ENCODE results near the gene RFNG. TPM values are rescaled to one million over a fixed set of nuclear protein-coding genes. Genes with fewer than 3 reads are reported as not detected.

RFNG gene
- total RNA-seq, 1 experiment from 2014 or later = 40.4 TPM

DNA sequence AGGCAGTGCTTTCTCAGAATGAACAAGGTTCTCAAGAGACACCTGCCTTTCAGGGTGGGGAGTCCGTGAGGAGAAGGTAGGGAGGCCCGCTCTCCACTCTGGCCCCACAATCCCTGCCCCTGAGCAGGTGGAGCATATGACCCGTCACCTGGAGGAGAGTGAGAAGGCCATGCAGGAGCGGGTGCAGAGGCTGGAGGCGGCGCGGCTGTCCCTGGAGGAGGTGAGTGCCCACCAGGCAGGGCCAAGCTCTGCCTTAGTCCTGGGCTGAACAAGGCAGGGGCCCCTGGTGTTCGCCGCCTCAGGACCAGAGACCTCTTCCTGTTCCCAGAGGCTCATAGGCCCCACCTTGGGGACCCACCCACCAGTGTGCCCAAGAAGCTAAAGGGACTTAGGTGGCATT is 22.6 kb downstream of the RFNG start:
- Histone ChIP-seq H3K9me3 (ENCODE audit: insufficient read depth, low read depth) (no peaks in the 10 kb centered on the region), H3K4me1 (replicated peaks; ENCODE audit: insufficient read depth) (peaks cover 3% of the 10 kb centered on the region; the same call in 1 of the 2 replicates), H2AFZ (no peak overlapping the region), H3K27ac (no peak overlapping the region), H3K36me3 (ENCODE audit: low read depth) (no peaks in the 10 kb centered on the region), H3K4me3 (no peak overlapping the region), H3F3A (ENCODE audit: insufficient read depth, low read depth) (no peaks in the 10 kb centered on the region), H4K20me1 (ENCODE audit: insufficient read depth) (no peaks in the 10 kb centered on the region), H3K9me2 (ENCODE audit: insufficient read depth) (no peaks in the 10 kb centered on the region), H3K4me2 (no peak overlapping the region), H3K79me2 (ENCODE audit: low read depth) (no peaks in the 10 kb centered on the region), H3K27me3 (ENCODE audit: insufficient read depth, low read depth) (no peaks in the 10 kb centered on the region)
- no TSS peak for BruUV-seq (replicated peaks)
- CTCF ChIA-PET = no interaction called here
- intact Hi-C loops (cut with micrococcal nuclease; ENCODE audit: unreplicated experiment) = no loop called here
- TF ChIP-seq EZH2 (IDR thresholded peaks at IDR 0.05; ENCODE audit: low read depth) = no peak
- TF ChIP-seq, protein P1, sequence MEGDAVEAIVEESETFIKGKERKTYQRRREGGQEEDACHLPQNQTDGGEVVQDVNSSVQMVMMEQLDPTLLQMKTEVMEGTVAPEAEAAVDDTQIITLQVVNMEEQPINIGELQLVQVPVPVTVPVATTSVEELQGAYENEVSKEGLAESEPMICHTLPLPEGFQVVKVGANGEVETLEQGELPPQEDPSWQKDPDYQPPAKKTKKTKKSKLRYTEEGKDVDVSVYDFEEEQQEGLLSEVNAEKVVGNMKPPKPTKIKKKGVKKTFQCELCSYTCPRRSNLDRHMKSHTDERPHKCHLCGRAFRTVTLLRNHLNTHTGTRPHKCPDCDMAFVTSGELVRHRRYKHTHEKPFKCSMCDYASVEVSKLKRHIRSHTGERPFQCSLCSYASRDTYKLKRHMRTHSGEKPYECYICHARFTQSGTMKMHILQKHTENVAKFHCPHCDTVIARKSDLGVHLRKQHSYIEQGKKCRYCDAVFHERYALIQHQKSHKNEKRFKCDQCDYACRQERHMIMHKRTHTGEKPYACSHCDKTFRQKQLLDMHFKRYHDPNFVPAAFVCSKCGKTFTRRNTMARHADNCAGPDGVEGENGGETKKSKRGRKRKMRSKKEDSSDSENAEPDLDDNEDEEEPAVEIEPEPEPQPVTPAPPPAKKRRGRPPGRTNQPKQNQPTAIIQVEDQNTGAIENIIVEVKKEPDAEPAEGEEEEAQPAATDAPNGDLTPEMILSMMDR (conservative IDR thresholded peaks at IDR 0.05) = no peak
- no peak for DNase-seq
- POLR2A ChIA-PET (ENCODE audit: unreplicated experiment) = no interaction called here

DNA sequence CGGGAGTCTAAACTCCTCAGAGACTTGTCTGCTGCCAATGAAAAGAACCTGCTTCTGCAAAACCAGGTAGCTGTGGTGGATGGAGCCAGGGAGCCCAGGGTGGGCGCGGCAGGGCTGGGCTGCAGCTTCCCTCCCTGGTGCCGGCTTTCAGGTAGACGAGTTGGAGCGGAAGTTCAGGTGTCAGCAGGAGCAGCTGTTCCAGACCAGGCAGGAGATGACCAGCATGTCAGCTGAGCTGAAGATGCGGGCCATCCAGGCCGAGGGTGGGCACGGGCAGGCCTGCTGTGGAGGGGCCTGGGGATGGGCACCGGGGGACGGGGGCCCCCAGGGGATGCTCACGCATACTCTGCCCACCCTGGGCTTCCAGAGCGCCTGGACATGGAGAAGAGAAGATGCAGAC is 23.4 kb downstream of the RFNG start:
- CTCF ChIA-PET = no interaction called here
- Histone ChIP-seq H3K79me2 (ENCODE audit: low read depth) (no peaks in the 10 kb centered on the region), H3K9me2 (ENCODE audit: insufficient read depth) (no peaks in the 10 kb centered on the region), H3K9me3 (ENCODE audit: insufficient read depth, low read depth) (no peaks in the 10 kb centered on the region), H3K36me3 (ENCODE audit: low read depth) (no peaks in the 10 kb centered on the region), H3K4me3 (no peak overlapping the region), H4K20me1 (ENCODE audit: insufficient read depth) (no peaks in the 10 kb centered on the region), H3K4me2 (no peak overlapping the region), H3K27ac (no peak overlapping the region), H3F3A (ENCODE audit: insufficient read depth, low read depth) (no peaks in the 10 kb centered on the region), H2AFZ (no peak overlapping the region), H3K4me1 (replicated peaks; ENCODE audit: insufficient read depth) (peaks cover 6% of the 10 kb centered on the region; the same call in 1 of the 2 replicates), H3K27me3 (ENCODE audit: insufficient read depth, low read depth) (no peaks in the 10 kb centered on the region)
- TF ChIP-seq, protein P1 (conservative IDR thresholded peaks at IDR 0.05) = no peak
- no peak for TF ChIP-seq EZH2 (IDR thresholded peaks at IDR 0.05; ENCODE audit: low read depth)
- POLR2A ChIA-PET (ENCODE audit: unreplicated experiment) = interaction anchor here (0.7 kb wide), 1 partner anchor 115 kb away, joined by 3 read pairs; no protein-coding TSS in a partner anchor
- DNase-seq = no peak
- BruUV-seq (replicated peaks) = no TSS peak
- intact Hi-C loops (cut with micrococcal nuclease; ENCODE audit: unreplicated experiment) = no loop called here

DNA sequence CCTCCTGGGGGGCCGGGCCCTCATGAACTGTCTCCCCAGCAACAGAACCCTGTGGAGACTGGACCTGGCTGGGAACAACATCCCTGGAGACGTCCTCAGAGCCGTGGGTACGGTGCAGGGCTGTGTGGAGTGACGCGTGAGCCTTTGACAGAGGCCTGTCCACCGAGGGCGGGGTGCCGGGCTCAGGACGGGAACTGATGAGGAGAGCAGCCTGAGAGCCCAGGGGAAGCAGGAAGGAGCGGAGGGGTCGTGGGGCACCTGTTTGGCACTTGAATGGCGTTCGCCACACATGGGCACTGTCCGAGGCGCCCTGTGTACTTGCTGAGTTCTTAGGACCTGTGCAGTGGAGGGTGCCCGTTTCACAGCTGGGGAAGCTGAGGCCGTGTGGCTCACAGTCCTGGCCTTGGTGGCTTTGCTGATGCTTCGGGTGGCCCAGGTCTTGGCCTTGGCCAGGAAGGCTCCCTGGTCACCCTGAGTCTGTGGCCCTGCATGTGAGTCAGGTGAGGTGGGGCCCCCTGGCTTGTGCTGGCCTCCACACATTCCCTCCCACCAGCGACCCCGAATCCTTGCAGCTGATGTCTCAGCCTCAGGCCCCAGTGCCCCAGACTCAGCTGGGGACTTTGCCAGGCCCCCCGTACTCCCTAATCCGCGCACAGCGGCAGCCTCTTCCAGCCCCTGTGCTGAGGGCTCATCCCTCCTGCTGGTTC is 26.1 kb downstream of the RFNG start:
- no peak for TF ChIP-seq EZH2 (IDR thresholded peaks at IDR 0.05; ENCODE audit: low read depth)
- TF ChIP-seq, protein P1 (conservative IDR thresholded peaks at IDR 0.05) = no peak
- DNase-seq = no peak
- Histone ChIP-seq H3K36me3 (ENCODE audit: low read depth) (no peaks in the 10 kb centered on the region), H3K4me3 (no peak overlapping the region), H3K27me3 (ENCODE audit: insufficient read depth, low read depth) (no peaks in the 10 kb centered on the region), H3K9me2 (ENCODE audit: insufficient read depth) (no peaks in the 10 kb centered on the region), H3K4me2 (no peak overlapping the region), H4K20me1 (ENCODE audit: insufficient read depth) (peaks cover 5% of the 10 kb centered on the region; the same call in 1 of the 2 replicates), H3K9me3 (ENCODE audit: insufficient read depth, low read depth) (no peaks in the 10 kb centered on the region), H2AFZ (no peak overlapping the region), H3F3A (ENCODE audit: insufficient read depth, low read depth) (peaks cover 6% of the 10 kb centered on the region; the same call in 1 of the 2 replicates), H3K27ac (no peak overlapping the region), H3K79me2 (ENCODE audit: low read depth) (peaks cover 11% of the 10 kb centered on the region; the same call in 1 of the 2 replicates), H3K4me1 (replicated peaks; ENCODE audit: insufficient read depth) (peaks cover 6% of the 10 kb centered on the region; the same call in 1 of the 2 replicates)
- BruUV-seq (replicated peaks) = no TSS peak
- ChIA-PET POLR2A (ENCODE audit: unreplicated experiment) (no interaction called here), CTCF (no interaction called here)
- intact Hi-C loops (cut with micrococcal nuclease; ENCODE audit: unreplicated experiment) = no loop called here

Data from PC-9 (cell line).